HCEC 1CT (cell line): ENCODE data around the gene SH2D3C.
"Not testable (repeated sequence)": the region's sequence is repeated elsewhere in the genome, so short reads cannot be mapped to it uniquely, and the experiment has no call there.

Source experiments
- DNase-seq: peaks from one replicate; pipeline ENCODE4 v3.0.0-alpha.2; 2017

SH2D3C gene

GRCh38 chr9:127763918-127764384 lies 14.5 kb downstream of the SH2D3C start:
- no peak for DNase-seq

- DNase-seq, result no peak
These were observed 16.3 kb downstream of the SH2D3C start for GRCh38 chr9:127762111-127762676.

- no peak for DNase-seq
These were observed 16.9 kb downstream of the SH2D3C start for GRCh38 chr9:127761491-127761956.

- no peak for DNase-seq
These were observed 17.4 kb downstream of the SH2D3C start for GRCh38 chr9:127761061-127761460.

GRCh38 chr9:127758843-127759242 lies 19.6 kb downstream of the SH2D3C start:
- no peak for DNase-seq

GRCh38 chr9:127756776-127757175 lies 21.7 kb downstream of the SH2D3C start:
- DNase-seq, result not testable (repeated sequence)

- DNase-seq, result no peak
These were observed 22.2 kb downstream of the SH2D3C start for GRCh38 chr9:127756233-127756632.

- DNase-seq, result no peak
These were observed 23.1 kb downstream of the SH2D3C start for GRCh38 chr9:127755061-127756060.

- peak; percentile 22 for DNase-seq
These were observed 24.1 kb downstream of the SH2D3C start for GRCh38 chr9:127754099-127755060.

GRCh38 chr9:127753622-127754021 lies 24.8 kb downstream of the SH2D3C start:
- no peak for DNase-seq

- DNase-seq, result no peak
These were observed 25.3 kb downstream of the SH2D3C start for GRCh38 chr9:127753148-127753547.

GRCh38 chr9:127751269-127752054 lies 27.0 kb downstream of the SH2D3C start:
- no peak for DNase-seq

- DNase-seq, result no peak
These were observed 29.2 kb downstream of the SH2D3C start for GRCh38 chr9:127749090-127749787.

- no peak for DNase-seq
These were observed 31.4 kb downstream of the SH2D3C start for GRCh38 chr9:127746959-127747569.

- DNase-seq, result no peak
These were observed 33.9 kb downstream of the SH2D3C start for GRCh38 chr9:127744398-127745110.

- no peak for DNase-seq
These were observed 35.9 kb downstream of the SH2D3C start for GRCh38 chr9:127742435-127743088.

GRCh38 chr9:127741831-127742434 lies 36.5 kb downstream of the SH2D3C start:
- DNase-seq, result no peak

- no peak for DNase-seq
These were observed 38.7 kb downstream of the SH2D3C start for GRCh38 chr9:127739614-127740330.
